HUES6 (cell line): ENCODE results near the gene ARAP1.

ENCODE experiments used
- H3K27ac ChIP-seq: 2 replicates; pipeline ENCODE4 v1.7.0; 2013; ENCODE audit warnings: low read depth, mild to moderate bottlenecking, low read length, inconsistent platforms
- H3K27me3 ChIP-seq: 2 replicates; pipeline ENCODE4 v1.6.1; 2013; ENCODE audit warnings: low read length; ENCODE audit not compliant: control insufficient read depth, insufficient read depth
- H3K36me3 ChIP-seq: 2 replicates; pipeline ENCODE4 v1.6.1; 2013; ENCODE audit warnings: low read length; ENCODE audit not compliant: control insufficient read depth, insufficient read depth
- H3K4me1 ChIP-seq: 2 replicates; pipeline ENCODE4 v1.6.1; 2013; ENCODE audit warnings: low read length; ENCODE audit not compliant: control insufficient read depth, insufficient read depth
- H3K4me3 ChIP-seq: 2 replicates; pipeline ENCODE4 v1.5.1; 2013; ENCODE audit warnings: low read depth, low read length
- H3K9ac ChIP-seq: one replicate; pipeline ENCODE4 v1.6.1; 2013; ENCODE audit warnings: mild to moderate bottlenecking, low read length
- H3K9me3 ChIP-seq: 2 replicates; pipeline ENCODE4 v1.6.1; 2013; ENCODE audit warnings: low read depth, low read length; ENCODE audit not compliant: control insufficient read depth, insufficient read depth

ARAP1 gene

DNA sequence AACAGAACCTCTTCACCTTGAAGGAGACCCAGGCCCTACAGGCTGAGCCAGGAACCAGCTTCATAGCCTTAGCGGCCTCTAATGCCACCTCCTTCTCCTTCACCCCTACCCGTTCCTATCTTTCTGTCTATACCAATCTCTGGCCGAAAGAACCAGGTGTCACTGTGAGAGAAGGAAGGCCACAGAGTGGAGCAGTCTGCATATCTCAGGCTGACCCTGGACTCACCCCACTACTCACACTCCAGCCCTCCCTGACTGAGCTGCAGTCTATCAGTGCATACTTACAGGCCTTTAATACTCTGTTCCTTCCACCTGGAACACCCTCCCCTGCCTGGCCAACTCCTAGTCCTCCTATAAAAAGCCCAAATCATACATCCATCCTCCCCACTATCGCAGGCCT, 32.7 kb downstream of the ARAP1 start:
- no peaks in the 10 kb centered on the region for H3K9me3 ChIP-seq
- H3K27ac ChIP-seq, result no peak overlapping the region
- no peak overlapping the region for H3K9ac ChIP-seq
- no peak overlapping the region for H3K4me3 ChIP-seq
- peaks cover 42% of the 10 kb centered on the region for H3K36me3 ChIP-seq
- H3K4me1 ChIP-seq, result peaks cover 13% of the 10 kb centered on the region
- H3K27me3 ChIP-seq, result no peaks in the 10 kb centered on the region

GRCh38 chr11:72719144-72719543, 33.1 kb downstream of the ARAP1 start:
- H3K27ac ChIP-seq, result no peak overlapping the region
- H3K4me3 ChIP-seq, result no peak overlapping the region
- no peaks in the 10 kb centered on the region for H3K27me3 ChIP-seq
- H3K9me3 ChIP-seq, result no peaks in the 10 kb centered on the region
- H3K36me3 ChIP-seq, result peaks cover 40% of the 10 kb centered on the region
- H3K9ac ChIP-seq, result no peak overlapping the region
- peaks cover 17% of the 10 kb centered on the region for H3K4me1 ChIP-seq

GRCh38 chr11:72718101-72718501, 34.1 kb downstream of the ARAP1 start:
- Histone ChIP-seq H3K9me3 (no peaks in the 10 kb centered on the region), H3K36me3 (peaks cover 31% of the 10 kb centered on the region), H3K4me1 (peaks cover 17% of the 10 kb centered on the region), H3K4me3 (no peak overlapping the region), H3K9ac (no peak overlapping the region), H3K27ac (no peak overlapping the region), H3K27me3 (no peaks in the 10 kb centered on the region)

GRCh38 chr11:72716788-72717435, 35.3 kb downstream of the ARAP1 start:
- Histone ChIP-seq H3K4me1 (peaks cover 15% of the 10 kb centered on the region; the same call in 1 of the 2 replicates), H3K36me3 (peaks cover 32% of the 10 kb centered on the region), H3K4me3 (no peak overlapping the region), H3K9ac (no peak overlapping the region), H3K9me3 (no peaks in the 10 kb centered on the region), H3K27me3 (no peaks in the 10 kb centered on the region), H3K27ac (no peak overlapping the region)

DNA sequence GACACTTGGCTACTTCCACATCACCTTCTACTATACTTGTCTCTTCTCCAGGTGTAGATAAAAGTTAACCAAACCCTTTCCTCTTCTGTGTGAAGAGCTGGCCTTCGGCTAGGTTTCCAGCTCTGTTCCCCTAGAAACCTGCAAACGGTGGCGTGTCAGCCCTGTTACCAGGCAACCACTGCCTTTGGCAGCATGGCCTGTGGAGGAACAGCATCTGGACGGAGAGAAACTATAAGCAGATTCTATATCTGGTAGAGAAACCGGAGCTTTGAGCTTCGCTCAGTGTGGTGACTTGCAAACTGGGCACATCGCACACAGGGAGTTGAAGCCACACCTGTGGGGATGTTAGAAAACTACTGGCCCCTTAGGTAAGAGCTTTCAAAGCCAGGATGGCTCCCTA, 35.9 kb downstream of the ARAP1 start:
- Histone ChIP-seq H3K4me1 (peaks cover 10% of the 10 kb centered on the region; the same call in 1 of the 2 replicates), H3K36me3 (peaks cover 37% of the 10 kb centered on the region), H3K9ac (no peak overlapping the region), H3K27ac (no peak overlapping the region), H3K9me3 (no peaks in the 10 kb centered on the region), H3K27me3 (no peaks in the 10 kb centered on the region), H3K4me3 (no peak overlapping the region)

DNA sequence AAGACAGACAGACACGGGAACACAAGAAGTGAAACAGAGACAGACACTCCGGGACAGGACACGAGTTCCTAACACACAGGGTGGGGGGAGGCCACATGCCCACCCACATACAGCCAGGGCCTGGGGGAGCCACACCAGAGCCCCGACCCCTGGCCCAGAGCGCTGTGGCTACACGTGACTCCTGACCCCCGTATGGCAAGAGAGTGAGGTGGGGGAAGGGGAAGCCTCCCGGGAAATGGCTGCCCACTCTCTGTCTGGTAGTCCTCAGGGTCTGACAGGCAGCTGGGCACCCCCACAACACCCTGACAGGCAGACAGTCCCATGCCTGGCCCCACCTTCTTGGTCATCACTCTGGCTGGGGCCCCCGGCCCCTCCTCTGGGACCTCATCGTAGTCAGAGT, 39.4 kb downstream of the ARAP1 start:
- Histone ChIP-seq H3K4me3 (no peak overlapping the region), H3K4me1 (peaks cover 10% of the 10 kb centered on the region; the same call in 1 of the 2 replicates), H3K9ac (peak overlapping the region; percentile 53), H3K27me3 (no peaks in the 10 kb centered on the region), H3K9me3 (no peaks in the 10 kb centered on the region), H3K36me3 (peaks cover 45% of the 10 kb centered on the region), H3K27ac (0 out of 2 replicates have a peak overlapping the region, but pooled peaks have one; percentile 2)

- Histone ChIP-seq H3K4me3 (no peak overlapping the region), H3K9ac (peak overlapping the region; percentile 53), H3K36me3 (peaks cover 44% of the 10 kb centered on the region), H3K27me3 (no peaks in the 10 kb centered on the region), H3K4me1 (peaks cover 13% of the 10 kb centered on the region; the same call in 1 of the 2 replicates), H3K9me3 (no peaks in the 10 kb centered on the region), H3K27ac (no peak overlapping the region)
Measured at GRCh38 chr11:72712168-72712751, 39.9 kb downstream of the ARAP1 start.

DNA sequence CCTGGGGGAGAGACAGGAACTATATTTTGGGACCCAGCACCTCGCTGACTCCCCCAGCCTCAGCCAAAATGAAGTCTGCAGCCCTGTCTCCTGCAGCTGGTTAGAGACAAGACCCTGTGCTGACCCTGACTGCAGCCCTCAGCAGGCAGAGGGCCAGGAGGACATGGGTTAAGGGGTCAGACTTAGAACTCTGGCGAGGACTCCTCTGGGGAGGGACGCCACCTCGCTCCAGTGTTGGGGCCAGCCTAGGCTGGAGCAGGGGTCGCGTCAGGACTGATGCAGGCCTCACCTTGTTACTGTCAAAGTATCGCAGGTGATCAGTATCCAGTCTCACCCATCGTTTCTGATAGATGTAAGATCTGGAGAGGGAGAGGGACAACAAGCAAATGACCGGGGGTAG, 41.1 kb downstream of the ARAP1 start:
- Histone ChIP-seq H3K9me3 (no peaks in the 10 kb centered on the region), H3K4me1 (peaks cover 25% of the 10 kb centered on the region), H3K27me3 (no peaks in the 10 kb centered on the region), H3K4me3 (no peak overlapping the region), H3K27ac (no peak overlapping the region), H3K36me3 (peaks cover 44% of the 10 kb centered on the region), H3K9ac (no peak overlapping the region)

- H3K27me3 ChIP-seq, result no peaks in the 10 kb centered on the region
- H3K36me3 ChIP-seq, result peaks cover 44% of the 10 kb centered on the region
- peaks cover 33% of the 10 kb centered on the region for H3K4me1 ChIP-seq
- H3K27ac ChIP-seq, result no peak overlapping the region
- H3K9ac ChIP-seq, result no peak overlapping the region
- H3K4me3 ChIP-seq, result no peak overlapping the region
- H3K9me3 ChIP-seq, result no peaks in the 10 kb centered on the region
Measured at GRCh38 chr11:72710278-72710677, 41.9 kb downstream of the ARAP1 start.

DNA sequence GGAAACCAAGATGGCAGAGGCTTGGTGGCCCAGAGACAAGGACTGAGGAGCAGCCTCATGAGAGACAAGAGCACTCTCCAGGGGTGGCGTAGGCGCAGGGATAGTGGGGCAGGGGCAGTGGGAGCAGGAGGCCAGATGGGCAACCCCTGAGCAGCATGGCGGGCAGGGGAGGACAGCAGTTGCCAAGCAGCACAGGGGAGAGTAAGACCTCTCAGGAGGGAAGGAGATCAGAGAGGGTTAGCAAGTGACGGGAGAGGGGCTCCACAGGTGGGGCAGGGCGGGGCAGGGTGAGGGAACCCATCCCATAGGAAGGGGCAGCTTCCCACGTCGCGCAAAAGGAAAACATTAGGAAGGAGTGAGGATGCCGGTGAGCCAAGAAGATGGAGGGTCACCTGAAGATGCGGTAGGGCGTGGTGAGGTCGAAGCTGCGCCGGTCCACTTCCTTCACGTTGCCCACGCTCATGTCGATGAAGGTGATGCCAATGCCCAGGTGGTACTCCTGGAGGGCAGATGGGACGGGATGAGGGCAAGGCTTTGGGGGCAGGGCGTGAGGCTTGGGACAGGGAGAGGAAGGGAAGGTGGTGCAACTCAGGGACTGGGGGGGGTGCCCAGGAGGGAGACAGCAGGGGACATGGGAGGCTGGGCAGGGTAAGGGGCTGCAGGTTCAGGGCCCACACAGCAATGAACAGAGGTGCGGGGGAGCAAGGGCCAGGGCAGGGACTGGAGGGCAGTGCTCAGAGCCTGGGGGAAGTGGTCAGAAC, 42.5 kb downstream of the ARAP1 start:
- H3K9me3 ChIP-seq, result no peaks in the 10 kb centered on the region
- H3K4me3 ChIP-seq, result no peak overlapping the region
- no peaks in the 10 kb centered on the region for H3K27me3 ChIP-seq
- H3K4me1 ChIP-seq, result peaks cover 39% of the 10 kb centered on the region
- peaks cover 38% of the 10 kb centered on the region for H3K36me3 ChIP-seq
- H3K9ac ChIP-seq, result no peak overlapping the region
- no peak overlapping the region for H3K27ac ChIP-seq

DNA sequence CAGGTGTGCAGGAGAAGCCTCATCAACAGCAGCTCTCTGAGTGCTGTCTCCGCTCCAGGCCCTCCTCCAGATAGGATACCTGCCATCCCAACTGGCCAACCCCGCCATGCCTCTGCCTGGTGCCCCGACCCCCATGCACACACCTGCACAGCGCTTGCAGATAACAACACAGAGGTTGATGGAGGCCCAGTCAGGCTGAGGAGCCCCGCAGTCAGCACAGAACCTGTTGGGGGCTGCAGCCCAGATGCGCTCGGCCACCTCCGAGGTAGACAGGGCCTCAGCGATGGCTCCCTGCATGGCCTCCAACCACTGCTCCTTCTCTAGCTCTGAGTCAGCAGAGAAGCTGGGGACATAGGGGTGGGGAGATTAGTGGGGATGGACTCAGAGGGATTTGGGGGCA, 45.2 kb downstream of the ARAP1 start:
- Histone ChIP-seq H3K27ac (no peak overlapping the region), H3K36me3 (peaks cover 42% of the 10 kb centered on the region), H3K27me3 (no peaks in the 10 kb centered on the region), H3K4me1 (peaks cover 43% of the 10 kb centered on the region), H3K9me3 (no peaks in the 10 kb centered on the region), H3K9ac (no peak overlapping the region), H3K4me3 (no peak overlapping the region)
